Measurements from ENCODE around the gene MOGAT2.

MOGAT2 gene

GRCh38 chr11:75781831-75782230, 64.2 kb downstream of the MOGAT2 start:
- no peak for DNase-seq

Measured in cortex of kidney (tissue), 1 donor.